ENCODE measurements around the gene ASIC3. TPM values are rescaled to one million over a fixed set of nuclear protein-coding genes. Genes with fewer than 3 reads are reported as not detected.
A peak's percentile ranks its signal among the peaks of the same experiment; 100 is the strongest.
"Not testable (repeated sequence)": the region's sequence is repeated elsewhere in the genome, so short reads cannot be mapped to it uniquely, and the experiment has no call there.

Gene ASIC3
- total RNA-seq, result 0.52 TPM

DNA sequence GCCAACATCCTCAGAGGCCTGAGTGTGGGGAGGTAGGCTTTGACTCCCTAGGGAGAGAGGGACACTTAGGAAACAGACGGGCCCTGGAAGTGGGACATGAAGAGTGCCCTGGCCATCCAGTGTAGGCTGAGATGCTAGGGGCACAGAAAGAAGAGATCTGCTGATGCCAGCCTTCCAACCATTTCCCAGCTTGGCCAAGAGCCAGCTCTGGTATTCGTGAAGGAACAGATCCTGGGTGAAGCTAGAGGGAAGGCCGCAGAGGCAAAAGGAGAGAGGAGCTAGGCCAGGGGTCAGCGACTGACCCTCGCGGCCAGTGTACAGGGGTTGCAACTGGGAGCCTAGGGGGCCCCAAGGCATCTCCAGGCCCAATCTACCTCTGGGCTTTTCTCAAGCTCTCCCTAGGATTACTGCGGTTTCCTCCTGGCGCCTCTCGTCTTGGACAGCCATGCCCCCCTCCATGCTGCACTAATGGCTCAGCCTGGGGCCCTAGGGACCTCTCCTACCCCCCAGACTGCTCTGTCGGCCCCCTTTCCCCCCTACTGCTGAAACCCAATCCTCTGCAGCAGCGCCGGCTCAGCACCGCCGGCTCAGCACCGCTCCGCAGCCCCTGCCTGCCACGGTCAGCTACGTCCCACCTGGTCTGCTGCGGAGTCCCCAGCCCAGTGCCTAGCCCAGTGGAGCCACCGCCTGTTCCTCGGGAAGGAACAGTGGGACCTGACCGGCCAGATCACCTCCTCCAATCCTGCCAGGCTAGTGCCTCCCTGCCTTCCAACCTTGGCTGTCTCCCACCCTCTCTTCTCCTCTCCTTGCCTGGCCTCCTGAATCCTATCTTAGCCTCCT is at the start of gene ASIC3:
Gene ASIC3 (plus strand): TSS at position 556 of the 840 bp plus-strand sequence. CDS start 355 bp downstream, outside the sequence.
- no peak for ATAC-seq

DNA sequence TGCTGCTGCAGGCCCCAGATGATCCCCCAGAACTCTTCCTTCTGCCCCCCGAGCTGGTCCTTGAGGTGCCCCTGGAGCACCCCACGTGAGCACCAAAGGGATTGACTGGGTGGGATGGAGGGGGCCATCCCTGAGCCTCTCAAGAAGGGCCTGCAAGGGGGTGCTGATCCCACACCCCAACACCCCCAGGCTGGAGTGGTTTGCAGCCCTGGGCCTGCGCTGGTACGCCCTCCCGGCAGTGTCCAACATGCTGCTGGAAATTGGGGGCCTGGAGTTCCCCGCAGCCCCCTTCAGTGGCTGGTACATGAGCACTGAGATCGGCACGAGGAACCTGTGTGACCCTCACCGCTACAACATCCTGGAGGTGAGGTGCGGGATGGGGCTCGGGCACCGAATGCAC is 49.3 kb upstream of the ASIC3 start:
- ATAC-seq, result no peak

DNA sequence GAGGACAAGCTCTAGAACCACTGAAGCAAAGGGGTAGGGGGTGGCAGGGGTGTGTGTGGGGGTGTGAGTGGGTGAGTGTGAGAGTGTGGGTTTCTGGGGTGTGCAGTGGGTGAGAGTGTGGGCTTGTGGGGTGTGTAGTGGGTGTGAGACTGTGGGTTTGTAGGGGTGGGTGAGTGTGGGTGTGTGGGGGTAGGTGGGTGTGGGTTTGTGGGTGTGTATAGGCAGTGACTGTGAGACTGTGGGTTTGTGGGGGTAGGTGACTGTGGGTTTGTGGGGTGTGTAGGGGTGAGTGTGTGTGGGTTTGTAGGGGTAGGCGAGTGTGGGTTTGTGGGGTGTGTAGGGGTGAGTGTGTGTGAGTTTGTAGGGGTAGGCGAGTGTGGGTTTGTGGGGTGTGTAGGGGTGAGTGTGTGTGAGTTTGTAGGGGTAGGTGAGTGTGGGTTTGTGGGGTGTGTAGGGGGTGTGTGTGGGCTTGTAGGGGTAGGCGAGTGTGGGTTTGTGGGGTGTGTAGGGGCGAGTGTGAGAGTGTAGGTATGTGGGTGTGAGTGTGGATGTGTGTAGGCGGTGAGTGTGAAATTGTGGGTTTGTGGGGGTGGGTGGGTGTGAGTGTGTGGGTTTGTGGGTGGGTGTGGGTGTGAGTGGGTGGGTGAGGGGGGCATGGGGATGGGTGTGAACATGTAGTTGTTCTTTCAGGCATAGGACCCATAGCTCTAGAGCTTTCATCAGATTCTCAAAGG is 48.7 kb upstream of the ASIC3 start:
- no peak for ATAC-seq

DNA sequence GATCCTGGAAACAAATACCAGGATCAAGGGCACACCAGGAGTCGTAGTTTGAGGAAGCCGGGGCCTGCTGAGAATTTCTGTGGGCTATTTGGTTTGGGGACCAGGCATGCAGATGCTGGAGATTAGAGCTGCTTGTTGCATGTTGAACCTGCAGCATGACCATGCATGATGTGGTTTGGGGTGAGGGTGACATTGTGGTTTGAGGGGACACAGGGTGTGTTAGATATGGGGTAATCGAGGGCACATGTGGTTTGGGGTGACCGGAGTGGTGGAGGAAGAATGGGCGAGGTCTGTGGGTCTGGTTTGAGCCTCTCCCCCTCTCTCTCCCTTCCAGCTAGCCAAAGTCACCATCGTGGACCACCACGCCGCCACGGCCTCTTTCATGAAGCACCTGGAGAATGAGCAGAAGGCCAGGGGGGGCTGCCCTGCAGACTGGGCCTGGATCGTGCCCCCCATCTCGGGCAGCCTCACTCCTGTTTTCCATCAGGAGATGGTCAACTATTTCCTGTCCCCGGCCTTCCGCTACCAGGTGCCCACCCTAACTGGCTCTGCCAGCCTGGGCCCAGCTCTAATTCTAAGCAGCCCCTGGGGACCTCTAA is 47.3 kb upstream of the ASIC3 start:
- ATAC-seq, result no peak

DNA sequence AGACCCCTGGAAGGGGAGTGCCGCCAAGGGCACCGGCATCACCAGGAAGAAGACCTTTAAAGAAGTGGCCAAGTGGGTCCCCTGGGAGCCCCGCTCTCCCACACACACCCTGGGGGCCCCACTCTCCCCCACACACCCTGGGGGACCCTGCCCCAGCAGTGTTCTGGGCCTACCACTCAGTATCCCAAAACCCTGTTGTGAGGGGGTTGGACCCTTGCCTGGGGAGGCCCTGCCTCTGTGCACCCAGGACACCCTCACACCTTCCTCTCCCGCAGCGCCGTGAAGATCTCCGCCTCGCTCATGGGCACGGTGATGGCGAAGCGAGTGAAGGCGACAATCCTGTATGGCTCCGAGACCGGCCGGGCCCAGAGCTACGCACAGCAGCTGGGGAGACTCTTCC is 46.8 kb upstream of the ASIC3 start:
- no peak for ATAC-seq

DNA sequence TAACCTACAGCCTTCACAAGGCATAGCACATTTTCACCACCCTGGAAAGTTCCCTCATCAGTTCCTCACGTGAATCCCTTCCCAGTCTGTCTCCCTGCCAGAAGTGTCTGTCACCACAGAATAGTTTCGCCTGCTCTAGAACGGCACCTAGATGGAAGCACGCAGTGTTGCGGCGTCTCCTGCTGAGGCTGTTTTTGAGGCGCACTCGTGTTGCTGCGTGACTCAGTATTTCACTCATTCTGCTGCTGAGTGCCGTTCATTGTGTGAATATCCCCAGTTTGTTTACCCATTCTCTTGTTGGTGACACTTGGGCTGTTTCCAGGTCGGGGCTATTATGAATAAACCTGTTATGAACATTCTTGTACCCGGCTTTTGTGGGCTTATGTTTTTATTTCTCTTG is 44.8 kb upstream of the ASIC3 start:
- ATAC-seq, result peak; percentile 46

DNA sequence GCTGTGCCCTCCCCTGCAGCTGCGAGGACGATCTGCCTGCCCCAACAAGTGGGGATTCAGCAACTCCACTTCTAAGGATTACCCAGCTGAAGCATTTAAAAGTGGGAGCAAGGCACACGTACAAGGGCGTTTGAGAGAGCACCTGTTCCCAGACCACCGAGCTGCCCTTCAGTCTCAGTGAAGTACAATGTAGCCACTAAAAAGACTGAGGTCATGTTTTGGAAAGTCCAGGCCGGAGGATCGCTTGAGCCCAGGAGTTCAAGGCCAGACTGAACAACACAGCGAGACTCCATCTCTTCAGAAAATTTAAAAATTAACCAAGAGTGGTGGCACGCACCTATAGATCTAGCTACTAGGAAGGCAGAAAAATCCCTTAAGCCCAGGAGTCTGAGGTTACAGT is 42.8 kb upstream of the ASIC3 start:
- no peak for ATAC-seq

DNA sequence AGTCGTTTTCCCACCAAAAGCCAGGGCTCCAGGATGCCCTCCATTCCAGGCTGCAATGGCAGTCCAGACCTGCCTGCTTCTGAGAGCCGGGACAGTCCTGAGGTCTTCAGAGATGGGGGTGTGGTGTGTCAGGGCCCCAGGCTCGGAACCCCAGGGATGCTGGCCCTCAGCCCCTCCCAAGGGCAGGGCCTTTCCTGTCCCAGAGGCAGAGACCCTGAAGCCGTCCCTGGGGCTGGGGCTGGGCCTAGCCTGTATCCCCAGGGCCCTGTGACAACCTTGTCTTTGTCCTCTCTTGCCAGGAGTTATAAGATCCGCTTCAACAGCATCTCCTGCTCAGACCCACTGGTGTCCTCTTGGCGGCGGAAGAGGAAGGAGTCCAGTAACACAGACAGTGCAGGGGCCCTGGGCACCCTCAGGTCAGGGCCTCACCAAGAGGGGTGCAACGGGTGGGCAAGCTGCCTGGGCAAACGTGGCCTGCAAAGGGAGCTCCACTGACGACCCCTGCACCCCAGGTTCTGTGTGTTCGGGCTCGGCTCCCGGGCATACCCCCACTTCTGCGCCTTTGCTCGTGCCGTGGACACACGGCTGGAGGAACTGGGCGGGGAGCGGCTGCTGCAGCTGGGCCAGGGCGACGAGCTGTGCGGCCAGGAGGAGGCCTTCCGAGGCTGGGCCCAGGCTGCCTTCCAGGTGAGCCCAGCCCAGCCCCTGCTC is 41.6 kb upstream of the ASIC3 start:
- no peak for ATAC-seq

DNA sequence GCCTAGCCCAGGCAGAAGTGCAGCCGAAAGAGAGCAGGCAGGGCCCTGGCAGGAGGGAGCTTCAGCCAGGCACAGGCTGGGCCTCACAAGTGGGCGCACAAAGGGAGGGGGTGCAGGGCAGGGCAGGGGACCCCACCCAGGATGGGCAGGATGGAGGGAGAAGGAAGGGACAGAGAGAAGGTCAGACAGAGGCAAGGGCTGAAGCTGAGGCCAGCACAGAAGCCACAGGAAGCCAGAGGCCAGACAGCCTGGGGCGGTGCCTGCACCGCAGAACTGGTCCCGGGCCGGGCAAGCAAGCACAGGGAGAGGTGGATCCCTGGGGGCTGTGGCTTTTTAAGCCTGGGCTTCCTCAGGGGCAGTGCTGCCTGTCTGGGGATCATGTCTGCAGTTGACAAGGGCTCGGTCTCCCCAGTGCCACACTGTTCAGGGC is 40.8 kb upstream of the ASIC3 start:
- no peak for ATAC-seq

DNA sequence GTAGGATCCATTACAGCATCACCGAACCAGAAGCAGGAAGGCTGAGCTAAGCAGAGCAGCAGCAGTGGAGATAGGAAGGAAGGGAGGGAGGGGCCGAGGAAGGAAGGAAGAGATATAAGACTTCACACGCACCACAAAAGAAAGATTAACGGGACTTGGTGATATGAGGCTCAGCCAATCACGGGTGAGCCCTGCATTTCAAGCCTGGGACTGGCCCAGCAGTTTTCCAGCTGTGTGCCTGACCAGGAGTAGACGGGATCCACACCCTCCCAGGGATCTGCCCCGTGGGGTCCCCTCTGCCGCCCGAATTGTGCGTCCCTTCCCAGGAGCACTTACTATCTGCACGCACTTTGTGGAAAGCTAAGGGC is 40.2 kb upstream of the ASIC3 start:
- ATAC-seq, result no peak

DNA sequence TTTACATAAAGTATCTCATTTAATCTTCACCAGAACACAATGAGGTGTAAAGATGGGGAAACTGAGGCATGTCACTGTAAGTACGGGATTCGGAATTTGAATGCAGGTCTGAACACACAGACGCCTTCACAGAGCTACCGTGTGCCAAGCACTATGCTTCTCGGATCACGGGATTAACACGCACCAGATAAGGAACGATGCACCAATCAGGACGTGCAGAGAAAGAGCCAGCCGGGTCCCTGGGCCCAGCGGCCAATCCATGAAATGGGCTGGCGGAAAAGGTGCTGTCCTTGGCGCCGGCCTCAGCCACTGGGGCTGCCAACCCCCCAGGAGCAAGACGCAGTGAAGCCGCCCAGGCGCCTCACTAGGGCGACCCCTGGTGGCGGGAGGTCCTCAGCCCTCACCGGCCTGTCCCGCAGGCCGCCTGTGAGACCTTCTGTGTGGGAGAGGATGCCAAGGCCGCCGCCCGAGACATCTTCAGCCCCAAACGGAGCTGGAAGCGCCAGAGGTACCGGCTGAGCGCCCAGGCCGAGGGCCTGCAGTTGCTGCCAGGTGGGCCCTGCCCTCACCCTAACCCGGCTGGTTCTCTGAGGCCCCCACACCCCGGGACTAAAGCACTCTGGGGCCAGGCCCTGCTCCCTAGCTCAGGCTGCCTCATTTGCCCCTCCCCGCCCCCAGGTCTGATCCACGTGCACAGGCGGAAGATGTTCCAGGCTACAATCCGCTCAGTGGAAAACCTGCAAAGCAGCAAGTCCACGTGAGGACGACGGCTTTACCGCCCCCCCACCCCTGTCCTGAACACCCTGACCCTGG is 39.6 kb upstream of the ASIC3 start:
- ATAC-seq, result peak; percentile 50

DNA sequence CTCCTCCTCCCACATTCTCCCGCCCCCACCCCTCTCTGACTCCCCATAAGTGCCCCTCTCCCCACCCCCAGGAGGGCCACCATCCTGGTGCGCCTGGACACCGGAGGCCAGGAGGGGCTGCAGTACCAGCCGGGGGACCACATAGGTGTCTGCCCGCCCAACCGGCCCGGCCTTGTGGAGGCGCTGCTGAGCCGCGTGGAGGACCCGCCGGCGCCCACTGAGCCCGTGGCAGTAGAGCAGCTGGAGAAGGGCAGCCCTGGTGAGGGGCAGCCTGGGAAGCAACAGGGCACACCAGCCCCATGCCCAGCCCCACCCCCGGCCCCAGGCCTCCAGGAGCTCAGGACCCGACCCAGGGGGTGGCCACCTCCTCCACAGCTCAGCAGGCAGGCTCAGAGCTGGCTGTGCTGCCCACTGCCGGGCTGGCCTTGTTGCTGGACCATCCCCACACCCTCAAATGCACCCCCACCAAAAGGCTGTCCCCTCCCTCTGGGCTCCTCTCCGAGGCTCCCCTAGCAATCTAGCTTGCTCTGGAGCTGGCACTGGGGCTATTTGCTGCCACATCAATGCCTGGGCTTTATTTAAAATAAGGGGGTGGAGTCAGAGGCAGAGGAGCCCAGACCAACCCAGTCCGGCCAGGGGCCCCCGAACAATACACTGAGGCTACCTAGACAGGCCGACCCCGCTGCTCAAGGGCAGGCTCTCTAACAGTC is 38.8 kb upstream of the ASIC3 start:
- no peak for ATAC-seq

DNA sequence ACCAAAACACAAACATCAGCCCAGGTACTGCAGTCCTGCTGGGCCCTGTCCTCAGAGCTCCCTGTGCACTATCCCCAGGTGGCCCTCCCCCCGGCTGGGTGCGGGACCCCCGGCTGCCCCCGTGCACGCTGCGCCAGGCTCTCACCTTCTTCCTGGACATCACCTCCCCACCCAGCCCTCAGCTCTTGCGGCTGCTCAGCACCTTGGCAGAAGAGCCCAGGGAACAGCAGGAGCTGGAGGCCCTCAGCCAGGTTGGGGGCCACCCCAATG is 38.4 kb upstream of the ASIC3 start:
- no peak for ATAC-seq

DNA sequence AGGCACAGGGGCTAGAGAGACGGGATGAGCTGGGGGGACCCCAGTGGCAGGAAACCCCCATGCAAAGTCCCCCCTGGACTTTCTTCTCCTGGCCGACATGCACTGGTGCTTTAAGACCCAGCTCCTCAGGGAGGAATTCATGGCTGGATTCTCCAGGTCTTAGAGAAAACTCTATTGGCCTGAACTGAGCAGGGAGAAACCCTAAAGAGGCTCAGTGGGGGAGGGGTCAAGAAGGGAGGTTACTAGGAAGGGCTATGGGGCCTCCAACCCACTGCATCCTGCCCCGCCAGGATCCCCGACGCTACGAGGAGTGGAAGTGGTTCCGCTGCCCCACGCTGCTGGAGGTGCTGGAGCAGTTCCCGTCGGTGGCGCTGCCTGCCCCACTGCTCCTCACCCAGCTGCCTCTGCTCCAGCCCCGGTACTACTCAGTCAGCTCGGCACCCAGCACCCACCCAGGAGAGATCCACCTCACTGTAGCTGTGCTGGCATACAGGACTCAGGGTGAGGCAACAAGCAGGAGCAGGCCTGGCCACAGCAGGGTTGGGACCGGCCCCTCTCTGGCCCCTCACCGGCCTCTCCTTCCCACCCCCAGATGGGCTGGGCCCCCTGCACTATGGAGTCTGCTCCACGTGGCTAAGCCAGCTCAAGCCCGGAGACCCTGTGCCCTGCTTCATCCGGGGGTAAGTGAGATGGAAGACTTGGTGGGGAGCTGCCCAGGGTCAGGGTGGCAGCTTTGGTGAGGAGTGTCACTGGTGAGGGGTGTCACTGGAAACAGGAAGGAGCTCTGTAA is 37.8 kb upstream of the ASIC3 start:
- ATAC-seq, result peak; percentile 50

DNA sequence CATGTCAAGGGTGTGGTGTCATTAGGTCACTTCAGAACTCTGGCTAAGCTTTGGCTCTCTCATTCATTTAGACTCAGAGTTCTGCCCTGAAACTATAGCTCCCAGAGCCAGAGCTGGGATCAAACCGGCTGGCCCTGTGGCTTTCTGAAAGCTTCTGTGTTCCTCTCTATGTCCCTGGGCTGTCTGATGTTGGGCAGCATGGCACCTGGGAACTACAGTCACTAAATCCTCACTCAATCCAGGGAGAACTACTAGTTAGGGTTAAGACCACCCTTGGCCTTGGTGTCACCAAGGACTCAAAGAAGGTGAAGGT is 37.3 kb upstream of the ASIC3 start:
- no peak for ATAC-seq

DNA sequence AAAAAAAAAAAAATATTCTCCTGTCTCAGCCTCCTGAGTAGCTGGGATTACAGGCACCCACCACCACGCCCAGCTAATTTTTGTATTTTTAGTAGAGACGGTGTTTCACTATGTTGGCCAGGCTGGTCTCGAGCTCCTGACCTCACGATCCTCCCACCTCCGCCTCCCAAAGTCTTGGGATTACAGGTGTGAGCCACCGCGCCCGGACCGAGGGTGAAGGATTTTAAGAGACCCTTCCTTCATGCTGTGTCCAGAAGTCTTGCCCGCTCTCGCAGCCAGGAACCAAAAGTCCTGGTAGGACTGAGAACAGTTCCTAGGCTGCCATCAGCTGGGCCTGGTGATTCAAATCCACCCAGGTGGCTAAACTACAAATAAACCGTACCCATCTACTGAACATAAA is 36.7 kb upstream of the ASIC3 start:
- ATAC-seq, result not testable (repeated sequence)

DNA sequence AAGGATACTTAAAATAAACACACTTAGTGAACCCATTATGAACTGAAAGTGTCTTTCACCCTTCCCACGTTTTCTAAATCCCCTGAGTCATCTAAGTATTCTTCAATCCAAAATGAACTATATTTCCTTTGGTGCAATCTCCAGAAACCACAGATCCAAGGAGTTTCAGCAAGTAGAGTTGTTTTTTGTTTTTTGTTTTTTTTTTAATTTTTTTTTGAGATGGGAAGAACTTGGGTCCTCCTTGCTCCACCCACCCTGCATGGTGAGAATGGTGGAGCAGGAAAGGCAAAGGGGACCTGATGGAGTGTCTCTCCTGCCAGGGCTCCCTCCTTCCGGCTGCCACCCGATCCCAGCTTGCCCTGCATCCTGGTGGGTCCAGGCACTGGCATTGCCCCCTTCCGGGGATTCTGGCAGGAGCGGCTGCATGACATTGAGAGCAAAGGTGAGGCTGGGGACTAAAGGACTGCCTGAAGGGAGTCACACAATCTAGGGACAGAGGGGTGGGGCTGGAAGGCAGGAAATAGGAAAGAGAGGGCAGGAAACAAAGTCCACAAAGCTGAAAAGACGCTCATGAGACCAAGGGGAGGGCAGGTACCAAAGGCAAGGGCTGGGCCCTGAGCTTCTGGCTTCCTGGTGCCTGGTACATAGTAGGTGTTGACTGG is 36.2 kb upstream of the ASIC3 start:
- ATAC-seq, result peak; percentile 22

DNA sequence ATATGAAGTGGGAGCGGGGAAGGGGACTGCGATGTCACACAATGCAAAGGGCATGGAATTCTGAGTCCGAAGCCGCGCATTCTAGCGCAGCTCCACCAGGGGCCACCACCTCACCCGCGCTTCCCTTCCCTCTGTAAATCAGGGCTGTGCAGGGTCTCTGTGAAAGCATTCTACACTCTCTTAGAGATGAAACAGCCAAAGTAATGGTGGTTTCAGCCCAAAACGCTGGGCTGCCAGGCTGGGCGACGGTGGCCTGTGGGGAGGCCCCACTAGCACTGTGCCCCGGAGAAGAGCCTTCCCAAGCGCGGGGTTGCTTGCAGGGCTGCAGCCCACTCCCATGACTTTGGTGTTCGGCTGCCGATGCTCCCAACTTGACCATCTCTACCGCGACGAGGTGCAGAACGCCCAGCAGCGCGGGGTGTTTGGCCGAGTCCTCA is 35.4 kb upstream of the ASIC3 start:
- ATAC-seq, result no peak

DNA sequence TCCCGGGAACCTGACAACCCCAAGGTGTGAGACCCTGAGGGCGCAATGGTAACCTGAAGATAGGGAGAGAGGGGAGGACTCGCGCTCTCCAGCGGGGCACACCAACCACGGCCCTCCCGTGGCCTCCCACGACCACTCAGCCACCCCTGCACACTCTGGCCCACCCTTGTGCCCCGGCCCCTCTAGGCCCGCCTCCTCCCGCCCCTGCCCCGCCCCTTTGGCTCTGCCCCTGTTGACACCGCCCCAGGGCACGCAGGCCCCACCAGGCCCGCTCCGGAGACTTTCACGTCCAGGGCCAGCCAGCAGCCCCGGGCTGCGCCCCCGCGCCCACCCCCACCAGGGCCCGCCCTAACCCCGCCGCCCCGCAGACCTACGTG is 35.0 kb upstream of the ASIC3 start:
- no peak for ATAC-seq

DNA sequence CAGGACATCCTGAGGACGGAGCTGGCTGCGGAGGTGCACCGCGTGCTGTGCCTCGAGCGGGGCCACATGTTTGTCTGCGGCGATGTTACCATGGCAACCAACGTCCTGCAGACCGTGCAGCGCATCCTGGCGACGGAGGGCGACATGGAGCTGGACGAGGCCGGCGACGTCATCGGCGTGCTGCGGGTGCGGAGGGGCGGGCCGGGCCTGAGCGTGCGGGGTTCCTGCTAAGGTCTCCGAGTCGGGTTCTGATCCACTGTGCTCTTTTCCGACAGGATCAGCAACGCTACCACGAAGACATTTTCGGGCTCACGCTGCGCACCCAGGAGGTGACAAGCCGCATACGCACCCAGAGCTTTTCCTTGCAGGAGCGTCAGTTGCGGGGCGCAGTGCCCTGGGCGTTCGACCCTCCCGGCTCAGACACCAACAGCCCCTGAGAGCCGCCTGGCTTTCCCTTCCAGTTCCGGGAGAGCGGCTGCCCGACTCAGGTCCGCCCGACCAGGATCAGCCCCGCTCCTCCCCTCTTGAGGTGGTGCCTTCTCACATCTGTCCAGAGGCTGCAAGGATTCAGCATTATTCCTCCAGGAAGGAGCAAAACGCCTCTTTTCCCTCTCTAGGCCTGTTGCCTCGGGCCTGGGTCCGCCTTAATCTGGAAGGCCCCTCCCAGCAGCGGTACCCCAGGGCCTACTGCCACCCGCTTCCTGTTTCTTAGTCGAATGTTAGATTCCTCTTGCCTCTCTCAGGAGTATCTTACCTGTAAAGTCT is 34.4 kb upstream of the ASIC3 start:
- ATAC-seq, result peak; percentile 9
